Liver (tissue), 3 donors: Measurements from ENCODE around the gene UPK3A.

ENCODE experiments used
- ATF3 ChIP-seq: IDR thresholded peaks from 2 replicates; pipeline ENCODE4 v1.6.1; 2016; ENCODE audit warnings: antibody characterized with exemption
- CTCF ChIP-seq: fragments of 150-350 bp; IDR thresholded peaks from 2 replicates; pipeline ENCODE4 v1.5.1; 2017; ENCODE audit warnings: improper control_type of control experiment, low read depth, low read length; ENCODE audit not compliant: missing input control
- EGR1 ChIP-seq, 2 donors: IDR thresholded peaks; 2 replicates each; pipeline ENCODE4 v1.6.1; 2016 to 2018; ENCODE audit warnings: antibody characterized with exemption in 2 of 2, low read depth in 2 of 2
- GABPA ChIP-seq, 2 donors: IDR thresholded peaks in 1 of 2; conservative IDR thresholded peaks in 1 of 2; 2 replicates each; pipeline ENCODE4 v1.6.1; 2016; ENCODE audit warnings: antibody characterized with exemption in 2 of 2, mild to moderate bottlenecking in 1 of 2, moderate library complexity in 1 of 2
- MAX ChIP-seq: IDR thresholded peaks from 2 replicates; pipeline ENCODE4 v1.6.1; 2016; ENCODE audit warnings: antibody characterized with exemption
- RAD21 ChIP-seq, 2 donors: IDR thresholded peaks; 2 replicates each; pipeline ENCODE4 v1.6.1; 2016; ENCODE audit warnings: antibody characterized with exemption in 2 of 2, mild to moderate bottlenecking in 2 of 2
- TAF1 ChIP-seq: conservative IDR thresholded peaks from 2 replicates; pipeline ENCODE4 v1.6.1; 2016; ENCODE audit warnings: antibody characterized with exemption, mild to moderate bottlenecking
- ZBTB33 ChIP-seq: IDR thresholded peaks from 2 replicates; pipeline ENCODE4 v1.6.1; 2016; ENCODE audit warnings: antibody characterized with exemption
- donor health status: healthy.
- donor health status: healthy.

GRCh38 chr22:45246060-45246985 is 38.4 kb upstream of the UPK3A start:
- no peak for TF ChIP-seq CTCF
- TF ChIP-seq GABPA (IDR thresholded peaks at IDR 0.05 in 1 of 2, conservative IDR thresholded peaks at IDR 0.05 in 1 of 2), result peak in 1 of 2 donors; percentile 73
- peak in 1 of 2 donors; percentile 65 for TF ChIP-seq EGR1 (IDR thresholded peaks at IDR 0.05; ENCODE audit: low read depth in 2 of 2)
- TF ChIP-seq ATF3, result peak; percentile 89
- no peak for TF ChIP-seq RAD21 (IDR thresholded peaks at IDR 0.05)
- no peak for TF ChIP-seq TAF1
- no peak for TF ChIP-seq ZBTB33
- TF ChIP-seq MAX, result peak; percentile 85
